Colon (tissue), 2 donors: ENCODE measurements around the gene SPOPL.
"Not testable (repeated sequence)": the region's sequence is repeated elsewhere in the genome, so short reads cannot be mapped to it uniquely, and the experiment has no call there.

ENCODE experiments used
- FAIRE-seq: peaks from 2 replicates; lab custom pipeline; 2012; peaks lifted over from hg19 to GRCh38; lab: Jason Lieb, UNC
- donor health status: control.
- donor health status: control.

SPOPL gene

GRCh38 chr2:138523673-138524042 is 22.1 kb downstream of the SPOPL start:
- FAIRE-seq, result not testable (repeated sequence)

- FAIRE-seq, result not testable (repeated sequence)
Observed at GRCh38 chr2:138524353-138524752, 22.8 kb downstream of the SPOPL start.

GRCh38 chr2:138531913-138532312 is 30.3 kb downstream of the SPOPL start:
- FAIRE-seq, result no peak

DNA sequence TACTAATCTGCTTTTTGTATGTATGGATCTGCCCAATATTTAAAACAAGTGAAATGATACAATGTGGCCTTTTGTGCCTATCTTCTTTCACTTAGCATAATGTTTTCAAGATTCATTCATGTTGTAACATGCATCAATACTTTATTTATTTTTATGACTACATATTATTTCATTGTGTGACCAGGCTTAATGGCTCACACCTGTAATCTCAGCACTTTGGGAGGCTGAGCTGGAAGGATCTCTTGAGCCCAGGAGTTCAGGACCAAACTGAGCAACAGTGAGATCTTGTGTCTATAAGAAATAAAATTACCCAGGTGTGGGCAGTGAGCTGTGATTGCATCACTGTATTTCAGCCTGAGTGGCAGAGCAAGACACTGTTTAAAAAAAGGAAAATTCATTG is 33.2 kb downstream of the SPOPL start:
- no peak for FAIRE-seq

DNA sequence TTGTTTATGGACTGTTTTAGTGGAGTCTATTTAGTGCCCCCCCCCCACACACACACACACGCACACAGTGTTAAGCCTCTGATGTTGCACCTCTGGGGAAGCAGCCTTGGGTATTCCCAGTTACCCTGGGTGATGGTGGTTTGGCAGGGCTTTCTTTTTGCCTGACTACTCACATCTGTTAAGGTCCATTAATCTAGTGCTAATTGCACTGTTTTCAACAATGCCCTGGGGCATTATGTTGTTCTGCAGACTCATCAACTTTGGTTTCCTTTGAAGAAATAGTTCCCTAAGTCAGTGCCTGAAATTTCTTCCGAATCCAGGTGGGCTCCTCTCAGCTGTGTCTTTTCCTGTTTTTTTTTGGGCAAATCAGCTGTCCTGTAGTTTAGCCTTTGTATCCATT is 34.7 kb downstream of the SPOPL start:
- no peak for FAIRE-seq

GRCh38 chr2:138536740-138537139 is 35.2 kb downstream of the SPOPL start:
- no peak for FAIRE-seq

- FAIRE-seq, result no peak
Observed at GRCh38 chr2:138537170-138537915, 35.8 kb downstream of the SPOPL start.

- FAIRE-seq, result not testable (repeated sequence)
Observed at GRCh38 chr2:138544206-138544605, 42.6 kb downstream of the SPOPL start.

GRCh38 chr2:138548796-138549195 is 47.2 kb downstream of the SPOPL start:
- FAIRE-seq, result no peak

GRCh38 chr2:138550172-138550571 is 48.6 kb downstream of the SPOPL start:
- no peak for FAIRE-seq

DNA sequence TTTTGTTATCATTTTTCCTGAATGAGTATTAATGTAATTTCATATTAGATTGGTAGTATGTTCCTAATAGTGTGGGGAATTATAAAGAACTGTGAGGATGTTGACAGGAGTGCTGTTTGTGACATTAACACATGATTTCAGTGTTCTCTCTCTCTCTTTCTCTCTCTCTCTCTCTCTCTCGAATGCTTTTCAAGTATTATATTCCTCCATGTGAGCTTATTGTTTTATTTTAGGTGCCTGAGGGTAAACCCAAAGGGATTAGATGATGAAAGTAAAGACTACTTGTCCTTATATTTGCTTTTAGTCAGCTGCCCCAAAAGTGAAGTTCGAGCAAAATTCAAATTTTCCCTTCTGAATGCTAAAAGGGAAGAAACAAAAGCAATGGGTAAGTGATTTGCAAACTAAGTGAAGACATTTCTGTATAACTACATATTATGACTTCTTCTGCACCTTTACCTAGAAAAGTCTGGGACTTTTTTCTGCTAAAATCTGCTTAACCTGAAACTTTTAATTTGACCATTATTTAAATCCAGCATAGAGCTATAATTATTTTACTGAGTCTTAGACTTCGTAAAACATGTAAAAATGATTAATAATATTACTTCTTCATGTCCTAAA is 49.2 kb downstream of the SPOPL start:
- FAIRE-seq, result no peak

DNA sequence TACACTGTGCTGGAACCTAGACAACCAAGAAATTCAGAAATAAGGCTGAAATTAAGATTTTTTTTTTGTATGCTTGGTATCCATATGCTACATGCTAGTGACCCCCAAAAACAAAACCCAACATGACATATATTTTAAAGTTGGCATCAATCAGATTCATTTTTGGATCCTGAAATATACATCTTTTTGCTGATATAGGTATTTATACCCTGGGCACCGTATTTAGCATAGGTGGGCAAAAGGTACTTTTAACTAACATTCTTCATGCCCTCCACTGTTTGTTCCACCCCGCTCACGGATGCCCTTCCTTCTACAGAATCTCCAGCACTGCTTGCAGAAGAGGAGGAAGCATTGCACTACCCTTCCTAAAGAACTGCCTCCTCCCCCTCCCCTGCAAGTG is 52.6 kb downstream of the SPOPL start:
- no peak for FAIRE-seq

DNA sequence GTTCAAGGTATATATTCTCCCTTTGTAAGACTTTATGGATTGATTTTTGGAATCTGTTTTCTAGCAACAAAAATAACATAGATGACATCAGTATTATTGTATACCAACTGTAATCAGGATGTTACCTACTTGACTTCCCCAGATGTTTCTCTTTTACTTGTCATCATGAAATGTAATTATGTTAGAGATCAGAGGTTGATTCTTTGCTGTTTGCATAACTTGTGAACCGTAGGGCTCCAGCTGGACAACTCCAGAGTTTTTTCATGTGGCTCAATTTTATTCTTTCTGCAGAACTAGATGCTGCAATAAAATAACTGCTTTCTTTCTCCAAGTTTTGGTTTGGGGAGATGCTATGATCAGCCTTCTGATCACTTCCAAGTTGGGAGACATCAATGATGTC is 58.1 kb downstream of the SPOPL start:
- FAIRE-seq, result no peak

DNA sequence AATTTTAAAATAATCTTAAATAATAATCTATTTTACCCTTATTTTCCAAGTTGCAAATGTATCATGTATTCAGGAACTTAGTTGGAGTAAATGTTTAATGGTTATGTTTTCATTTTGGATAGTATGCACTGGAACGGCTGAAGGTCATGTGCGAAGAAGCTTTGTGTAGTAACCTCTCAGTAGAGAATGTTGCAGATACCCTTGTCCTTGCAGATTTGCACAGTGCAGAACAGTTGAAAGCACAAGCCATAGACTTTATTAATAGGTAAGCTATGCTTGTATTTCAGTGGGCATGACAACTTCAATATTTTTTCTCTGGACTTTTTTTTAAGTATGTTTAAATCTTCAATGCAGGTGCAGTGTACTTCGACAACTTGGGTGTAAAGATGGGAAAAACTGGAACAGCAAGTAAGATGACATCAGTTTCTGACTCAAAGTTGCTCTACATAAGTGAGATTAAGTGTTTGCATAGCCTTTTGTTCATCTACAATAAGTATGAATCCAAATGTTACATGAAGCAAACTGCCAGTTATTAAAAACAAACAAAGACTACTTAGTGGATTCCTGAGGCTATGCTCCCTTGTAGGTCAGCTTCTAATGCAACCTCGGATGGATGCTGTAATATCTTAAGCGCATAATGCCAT is 63.1 kb downstream of the SPOPL start:
- no peak for FAIRE-seq

- no peak for FAIRE-seq
Observed at GRCh38 chr2:138565230-138565598, 63.6 kb downstream of the SPOPL start.

- no peak for FAIRE-seq
Observed at GRCh38 chr2:138572318-138572717, 70.7 kb downstream of the SPOPL start.

GRCh38 chr2:138577066-138577465 is 75.5 kb downstream of the SPOPL start:
- no peak for FAIRE-seq

- no peak for FAIRE-seq
Observed at GRCh38 chr2:138579556-138579955, 78.0 kb downstream of the SPOPL start.

DNA sequence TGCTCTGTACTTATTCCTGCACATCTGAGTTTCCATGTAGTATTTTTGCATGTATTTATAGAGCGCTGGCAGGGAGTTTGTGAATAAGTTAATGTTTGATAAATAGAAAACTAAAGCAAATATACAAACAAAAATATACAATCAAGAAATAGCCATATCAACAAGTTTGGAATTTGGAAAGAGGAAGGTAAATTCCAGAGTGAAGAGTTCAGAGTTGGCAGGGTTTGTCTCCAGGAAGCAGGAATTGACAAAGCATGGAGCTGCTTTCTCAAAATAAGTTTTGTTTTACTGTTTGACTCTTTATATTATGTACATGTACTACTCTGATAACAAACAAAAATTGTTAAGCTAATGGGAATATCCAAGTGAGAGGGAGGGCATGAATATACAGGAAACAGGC is 80.3 kb downstream of the SPOPL start:
- FAIRE-seq, result no peak

DNA sequence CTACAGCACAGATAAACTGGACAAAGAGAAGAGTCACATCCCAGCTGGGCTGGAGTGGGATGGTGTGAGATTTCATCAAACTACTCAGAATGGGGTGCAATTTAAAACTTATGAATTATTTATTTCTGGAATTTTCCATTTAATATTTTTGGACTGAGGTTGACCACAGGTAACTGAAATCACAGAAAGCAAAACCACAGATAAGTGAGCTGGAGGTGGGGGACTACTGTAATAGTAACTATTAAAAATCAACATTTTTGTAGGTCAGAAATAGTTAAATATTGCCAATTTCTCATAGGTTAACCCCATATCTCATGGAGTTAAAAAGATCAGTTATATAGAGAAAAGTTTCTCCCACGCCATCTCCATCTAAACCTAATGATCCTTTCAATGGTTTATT is 88.1 kb downstream of the SPOPL start:
- no peak for FAIRE-seq

- FAIRE-seq, result no peak
Observed at GRCh38 chr2:138596403-138596802, 94.8 kb downstream of the SPOPL start.

DNA sequence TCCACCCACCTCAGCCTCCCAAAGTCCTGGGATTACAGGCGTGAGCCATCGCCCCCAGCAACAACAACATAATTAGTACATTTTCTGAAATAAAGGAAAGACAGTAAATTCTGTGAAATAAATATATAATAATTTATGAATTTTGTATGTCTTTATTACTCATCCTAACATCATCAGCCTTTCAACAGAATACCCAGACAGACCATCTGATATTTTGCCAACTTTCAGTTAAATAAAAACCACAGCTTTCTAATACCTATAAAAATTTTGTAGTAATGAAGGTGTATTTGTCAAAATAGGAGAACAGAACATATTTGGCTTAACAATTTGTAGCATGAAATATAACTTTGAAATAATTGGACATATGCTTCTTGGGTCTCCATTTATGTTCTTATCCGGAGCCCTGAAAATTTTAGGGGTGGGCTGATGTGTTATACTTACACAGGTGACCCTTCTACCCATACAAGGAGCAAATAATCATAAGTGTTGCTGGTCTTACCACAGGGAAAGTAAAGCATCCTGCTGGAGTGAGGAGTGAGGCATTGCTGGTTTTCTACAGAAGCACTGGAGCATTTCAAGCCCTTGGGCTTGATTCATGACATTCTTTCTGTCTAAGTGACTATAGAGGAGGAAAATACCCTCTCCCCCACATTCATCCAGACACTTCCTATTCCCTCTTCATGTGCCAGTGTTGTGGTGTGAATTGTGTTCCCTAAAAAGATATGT is 99.3 kb downstream of the SPOPL start:
- no peak for FAIRE-seq
